ENCODE results near the gene SPINK6.

DNA sequence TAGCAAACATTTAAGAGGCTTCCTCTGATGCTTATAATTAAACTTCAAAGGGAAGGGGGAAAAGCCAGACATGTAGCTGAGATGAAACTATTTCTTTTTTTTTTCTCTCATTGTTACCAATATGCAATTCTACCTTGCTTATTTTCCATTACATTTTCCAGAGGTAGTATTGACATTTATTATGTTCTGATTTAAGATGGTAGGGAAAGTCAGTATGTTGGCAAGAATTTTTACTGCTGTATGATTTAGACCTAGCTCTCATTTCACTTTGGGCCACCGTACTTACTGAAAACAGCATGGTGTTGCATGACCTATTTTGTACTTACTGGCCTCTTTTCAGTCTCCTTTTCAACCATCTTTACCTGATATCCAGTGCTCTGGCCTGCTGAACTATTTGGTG lies 9.6 kb upstream of the SPINK6 start:
- no peak for TF ChIP-seq POLR2AphosphoS5 (IDR thresholded peaks at IDR 0.05; ENCODE audit: borderline replicate concordance, low read depth, low read length)
- no peak for TF ChIP-seq EZH2 (IDR thresholded peaks at IDR 0.05)

Measured in SK-N-MC (cell line).